HS-5 (cell line): ENCODE results near the gene ARIH2.
"Not testable (repeated sequence)": the region's sequence is repeated elsewhere in the genome, so short reads cannot be mapped to it uniquely, and the experiment has no call there.

Source experiments
- DNase-seq: peaks from one replicate; pipeline ENCODE4 v3.0.0-alpha.2; 2012; ENCODE audit warnings: low read depth

Gene ARIH2

GRCh38 chr3:48918388-48919214, at the start of gene ARIH2:
ARIH2 (plus strand) TSS chr3:48918842; CDS start chr3:48927559, 8,717 bp downstream.
- peak; percentile 73 for DNase-seq

- no peak for DNase-seq
These were observed 41.0 kb upstream of the ARIH2 start for GRCh38 chr3:48877671-48878070.

DNA sequence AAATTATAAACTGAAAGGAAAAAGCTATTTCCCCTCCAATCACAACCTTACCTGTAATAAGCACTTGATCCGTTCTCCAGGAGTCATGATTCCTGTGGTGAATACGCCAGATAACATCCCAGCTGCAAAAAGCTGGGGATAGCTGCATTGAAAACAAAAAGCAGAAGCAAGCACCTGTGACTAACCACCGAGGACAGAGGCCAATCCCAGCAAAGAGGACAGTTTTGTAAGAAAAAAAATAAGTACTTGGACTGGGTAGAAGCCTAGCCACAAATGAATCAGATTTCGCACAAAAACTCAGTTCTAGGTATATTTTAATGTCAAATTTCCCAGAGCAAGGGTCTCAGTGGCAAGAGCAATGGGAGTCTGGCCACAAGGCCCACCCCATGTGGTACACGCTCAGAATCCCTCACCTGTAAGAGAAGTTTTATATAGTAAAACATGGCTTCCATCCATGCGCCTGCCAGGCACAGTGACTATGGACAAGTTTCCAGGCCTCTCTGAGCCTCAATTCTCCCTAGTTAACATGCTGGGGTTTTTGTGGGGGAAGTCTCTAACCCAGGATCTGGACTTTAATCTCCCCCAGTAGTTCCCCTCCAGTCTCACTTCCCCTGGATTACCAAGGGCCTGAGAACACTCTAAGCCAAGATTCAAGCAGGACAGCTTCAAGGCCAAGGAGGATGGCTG, 39.2 kb upstream of the ARIH2 start:
- no peak for DNase-seq

DNA sequence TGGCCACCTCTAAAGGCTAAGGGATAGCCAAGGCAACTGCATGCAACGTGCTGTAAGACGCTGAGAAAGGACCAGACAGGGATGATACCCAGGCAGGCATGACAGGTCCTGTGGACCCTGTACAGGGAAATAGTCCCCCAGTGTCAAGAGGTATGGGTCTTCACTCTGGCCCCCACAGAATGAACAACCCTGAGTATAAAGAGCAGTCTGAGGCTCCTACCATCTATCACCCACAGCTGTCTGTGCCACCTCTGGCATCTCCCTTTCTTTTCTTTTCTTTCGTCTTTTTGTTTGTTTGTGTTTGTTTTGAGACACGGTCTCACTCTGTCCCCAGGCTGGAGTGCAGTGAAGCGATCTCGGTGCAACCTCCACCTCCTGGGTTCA, 38.7 kb upstream of the ARIH2 start:
- no peak for DNase-seq

- no peak for DNase-seq
These were observed 37.6 kb upstream of the ARIH2 start for GRCh38 chr3:48881006-48881405.

DNA sequence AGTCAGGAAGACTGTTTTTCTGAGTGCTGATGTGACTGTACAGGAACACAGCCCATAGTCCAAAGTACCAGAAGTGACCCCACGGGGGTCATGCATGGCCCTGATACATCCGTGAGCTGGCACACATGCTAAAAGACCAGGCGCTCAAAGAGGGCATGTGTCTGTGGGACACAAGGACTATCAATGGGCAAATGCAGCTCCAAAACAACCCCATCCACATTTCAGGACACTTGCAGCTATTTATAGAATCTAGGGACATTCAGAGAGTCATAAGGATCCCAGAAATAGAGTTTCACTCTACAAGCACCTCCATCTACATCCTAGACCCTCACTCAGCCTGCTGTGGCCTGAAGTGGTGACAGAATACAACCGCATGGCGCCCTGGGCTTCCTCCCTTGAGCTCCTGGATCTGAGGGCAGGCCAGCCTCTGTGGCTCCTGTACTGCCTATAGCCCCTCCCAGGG, 37.0 kb upstream of the ARIH2 start:
- no peak for DNase-seq

GRCh38 chr3:48885753-48886152, 32.9 kb upstream of the ARIH2 start:
- no peak for DNase-seq

DNA sequence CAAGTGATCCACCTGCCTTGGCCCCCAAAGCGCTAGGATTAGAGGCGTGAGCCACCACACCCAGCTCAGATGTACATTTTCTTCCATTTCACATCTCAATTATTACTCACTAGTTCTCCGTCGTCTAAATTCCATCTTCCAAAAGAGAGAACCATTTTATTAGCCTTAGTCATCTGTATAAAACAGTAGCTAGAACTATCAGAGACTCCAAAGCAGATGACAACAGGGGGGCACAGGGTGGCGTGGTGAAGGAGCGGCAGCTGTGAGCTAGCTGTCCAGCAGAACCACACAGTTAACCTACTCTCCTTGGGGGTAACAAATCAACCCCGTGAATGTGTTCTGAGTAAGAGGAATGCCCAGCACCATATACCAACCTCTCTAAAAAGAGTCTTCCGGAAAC, 27.0 kb upstream of the ARIH2 start:
- no peak for DNase-seq

GRCh38 chr3:48894516-48894915, 24.1 kb upstream of the ARIH2 start:
- DNase-seq: no peak

GRCh38 chr3:48896936-48897335, 21.7 kb upstream of the ARIH2 start:
- DNase-seq: no peak

DNA sequence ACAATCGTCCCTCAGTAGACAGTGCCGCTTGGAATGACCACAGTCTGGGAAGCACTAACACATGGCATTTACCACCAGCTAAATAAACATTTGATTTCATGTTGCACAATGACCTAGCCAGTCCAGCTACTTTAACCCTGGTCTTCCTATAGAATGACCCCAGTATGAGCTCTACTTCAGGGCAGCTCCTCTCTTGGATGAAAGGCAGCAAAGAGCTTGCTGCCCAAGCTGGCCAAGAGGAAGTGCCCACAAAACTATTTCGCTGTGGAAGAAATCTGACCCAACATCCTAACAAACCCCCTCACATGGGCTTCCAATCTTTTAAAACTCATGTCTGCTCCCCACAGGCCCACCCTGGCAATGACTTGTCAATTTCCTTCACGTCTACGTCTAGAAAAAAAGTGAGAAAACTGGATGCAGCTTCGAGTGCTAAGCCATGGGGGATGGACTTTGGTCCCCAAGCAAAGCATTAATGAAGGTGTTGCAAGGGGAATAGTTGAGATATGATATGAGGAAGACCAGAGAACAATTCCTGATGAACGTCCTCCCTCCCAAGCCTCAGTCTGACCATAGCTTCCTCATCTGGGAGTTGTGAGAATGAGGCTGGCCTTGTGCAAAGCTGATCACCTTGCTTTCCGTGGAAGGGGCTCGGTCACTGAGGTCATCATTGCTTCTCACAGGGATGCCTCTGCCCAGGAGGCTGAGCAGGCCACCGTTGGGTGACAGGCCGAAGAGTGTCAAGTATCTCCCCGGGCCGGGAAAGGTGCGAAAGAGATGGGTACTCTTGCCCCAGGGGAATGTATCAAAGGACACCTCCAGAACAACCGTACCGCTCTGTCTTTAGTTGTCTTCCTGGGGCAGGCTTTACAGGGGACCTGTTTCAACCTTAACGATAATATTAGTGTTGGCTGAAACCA, 20.9 kb upstream of the ARIH2 start:
- no peak for DNase-seq

DNA sequence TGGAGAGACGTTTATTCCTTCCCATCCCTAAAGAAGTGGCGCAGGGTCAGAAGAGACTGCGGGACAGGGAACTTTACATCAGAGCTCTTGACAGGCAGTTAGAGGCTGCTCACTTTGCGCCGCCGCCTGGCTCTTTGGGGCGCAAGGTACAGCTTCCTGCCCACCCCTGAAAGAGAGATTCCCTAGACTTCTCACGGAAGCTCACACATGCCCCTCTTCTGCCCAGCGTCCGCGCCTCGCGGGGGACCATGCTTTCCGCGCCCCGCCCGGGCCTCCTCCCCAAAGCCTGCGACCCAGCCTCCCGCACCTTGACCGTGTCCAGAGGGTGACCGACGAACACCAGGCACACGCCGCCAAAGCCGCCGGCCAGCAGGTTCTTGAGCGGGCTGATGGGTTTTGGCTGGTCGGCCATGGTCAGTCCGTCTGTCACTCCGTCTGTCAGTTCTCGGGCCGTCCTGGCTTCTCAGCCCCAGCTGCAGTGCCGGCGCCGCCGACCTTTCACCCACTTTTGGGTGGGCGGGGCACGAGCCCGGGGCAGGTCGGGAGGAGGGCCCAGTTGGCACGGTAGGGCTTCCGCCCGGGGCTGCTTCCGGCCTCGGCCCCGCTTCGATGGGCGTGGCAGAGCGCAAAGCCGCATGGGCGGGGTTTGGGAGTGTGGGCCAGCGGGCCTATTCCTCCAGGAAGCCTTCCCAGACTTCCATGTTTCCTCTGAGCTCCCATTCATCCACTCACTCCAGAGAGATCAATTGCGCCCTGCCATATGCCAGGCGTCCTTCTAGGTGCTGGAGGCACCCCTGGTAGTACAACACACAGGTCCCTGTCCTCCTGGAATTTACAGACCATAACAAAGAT, 20.0 kb upstream of the ARIH2 start, which contains the start of gene SLC25A20:
TSS of gene SLC25A20 (minus strand) at position 500 of the 852 bp plus-strand sequence. CDS start at position 412, 88 bp downstream.
- DNase-seq: no peak

DNA sequence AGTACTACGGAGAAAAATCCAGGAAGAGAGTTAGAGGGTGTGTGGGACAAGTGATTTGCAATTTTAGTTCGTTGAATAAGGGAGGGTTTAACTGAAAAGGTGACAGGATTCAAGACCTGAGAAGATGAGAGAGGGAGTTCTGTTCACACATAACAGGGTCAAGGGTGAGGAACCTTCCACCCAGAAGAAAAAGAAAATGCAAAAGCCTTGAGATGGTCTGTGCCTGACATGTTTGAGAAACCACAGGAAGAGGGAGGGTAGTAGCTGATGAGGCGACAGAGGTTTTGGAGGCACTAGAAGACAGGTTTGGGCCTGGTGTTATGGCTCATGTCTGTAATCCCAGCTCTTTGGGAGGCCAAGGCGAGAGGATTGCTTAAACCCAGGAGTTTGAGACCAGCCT, 19.4 kb upstream of the ARIH2 start:
- DNase-seq: no peak

DNA sequence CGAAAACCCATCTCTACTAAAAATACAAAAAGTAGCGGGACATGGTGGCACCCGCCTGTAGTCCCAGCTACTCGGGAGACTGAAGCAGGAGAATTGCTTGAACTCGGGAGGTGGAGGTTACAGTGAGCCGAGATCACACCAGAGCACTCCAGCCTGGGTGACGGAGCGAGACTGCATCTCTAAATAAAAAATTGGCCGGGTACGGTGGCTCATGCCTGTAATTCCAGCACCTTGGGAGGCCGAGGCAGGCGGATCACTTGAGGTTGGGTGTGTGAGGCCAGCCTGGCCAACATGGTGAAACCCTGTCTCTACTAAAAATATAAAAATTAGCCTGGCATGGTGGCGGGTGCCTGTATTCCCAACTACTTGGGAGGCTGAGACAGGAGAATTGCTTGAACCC, 11.6 kb upstream of the ARIH2 start:
- DNase-seq: not testable (repeated sequence)

DNA sequence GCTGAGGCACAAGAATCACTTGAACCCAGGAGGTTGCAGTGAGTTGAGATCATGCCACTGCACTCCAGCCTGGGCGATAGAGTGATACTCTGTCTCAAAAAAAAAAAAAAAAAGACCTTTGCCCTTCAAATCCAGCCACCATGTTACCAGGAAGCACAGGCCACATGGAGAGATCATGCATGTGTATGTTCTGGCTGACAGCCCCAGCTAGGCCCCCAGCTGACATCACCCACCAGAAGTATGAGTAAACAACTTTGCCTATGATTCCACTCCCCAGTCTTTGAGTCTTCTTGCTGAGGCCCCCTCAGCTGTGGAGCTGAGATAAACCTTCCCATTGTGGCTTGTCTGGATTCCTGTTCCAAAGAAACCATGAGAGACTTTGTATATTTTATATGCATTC, 3.3 kb upstream of the ARIH2 start:
- DNase-seq: no peak

DNA sequence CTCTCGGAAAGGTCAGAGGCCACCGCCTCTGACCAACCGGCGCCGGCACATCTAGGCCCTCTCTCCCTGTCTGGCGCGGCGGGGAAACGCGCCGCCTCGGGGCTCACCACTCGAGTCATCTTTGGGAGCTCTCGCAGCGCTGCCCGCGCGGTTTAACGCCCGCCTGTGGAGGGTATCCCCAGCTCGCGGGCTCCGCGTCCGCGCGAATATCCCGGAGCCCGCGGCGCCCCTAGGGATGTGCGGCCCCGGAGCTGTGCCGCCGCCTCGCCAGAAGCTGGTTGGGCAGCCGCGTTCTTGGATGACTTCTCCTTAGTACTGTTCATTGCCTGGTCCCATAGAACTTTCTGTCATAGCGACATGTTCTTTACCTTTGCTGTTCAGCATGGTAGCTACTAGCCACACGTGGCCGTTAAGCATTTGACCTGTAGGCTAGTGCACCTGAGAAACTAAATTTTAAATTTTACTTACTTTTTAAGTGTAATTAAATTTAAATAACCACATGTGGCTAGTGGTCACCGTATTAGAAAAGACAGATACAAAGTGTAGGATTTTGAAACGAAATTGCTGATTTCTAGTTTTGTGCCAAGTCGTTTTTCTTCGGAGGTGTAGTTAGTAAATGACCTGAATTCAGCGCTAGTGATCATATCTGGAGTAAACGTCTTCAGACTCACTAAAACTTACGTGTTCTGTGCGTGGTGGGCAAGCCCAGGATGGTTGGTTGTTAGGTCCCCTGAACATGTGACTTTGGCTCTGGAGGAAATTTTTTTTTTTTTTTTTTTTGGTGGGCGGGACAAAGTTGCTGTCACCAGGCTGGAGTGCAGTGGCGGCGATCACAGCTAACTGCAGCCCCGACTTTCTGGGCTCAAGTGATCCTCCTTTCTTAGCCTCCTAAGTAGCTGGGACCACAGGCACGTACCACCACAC, 835 bp downstream of the ARIH2 start:
- no peak for DNase-seq

- DNase-seq: no peak
These were observed 8.1 kb downstream of the ARIH2 start for GRCh38 chr3:48926425-48927392.

- DNase-seq: peak; percentile 15
These were observed 9.3 kb downstream of the ARIH2 start for GRCh38 chr3:48927928-48928327.

DNA sequence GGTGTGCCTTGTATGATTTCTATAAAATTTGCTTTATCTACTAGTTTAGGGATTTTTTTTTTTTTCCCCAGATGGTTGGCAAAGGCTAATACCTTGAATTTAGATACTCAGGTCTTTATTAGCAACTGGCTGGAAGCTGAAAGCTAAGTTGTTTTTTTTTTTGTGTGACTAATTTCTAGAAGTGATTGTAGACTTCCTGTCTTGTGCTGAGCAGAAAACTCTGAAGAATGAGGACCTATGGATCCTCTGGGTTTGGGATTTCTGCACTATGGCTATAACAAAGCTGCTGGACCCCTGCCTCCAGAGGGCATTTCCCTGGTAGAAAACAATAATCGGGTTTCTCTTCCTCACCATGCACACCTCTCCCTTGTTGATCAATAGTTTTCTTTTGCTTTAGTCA, 10.0 kb downstream of the ARIH2 start:
- DNase-seq: no peak
